HCT116 (cell line): ENCODE results near the gene DGKZ. TPM values are rescaled to one million over a fixed set of nuclear protein-coding genes. Genes with fewer than 3 reads are reported as not detected.

Source experiments
- ATAC-seq: fragments of 200-7000 bp; cut with Tn5 transposase; 2 replicates; pipeline ENCODE4 v1.9.1; 2020; ENCODE audit warnings: mild to moderate bottlenecking, moderate library complexity
- BruUV-seq: library from RNA; stranded (reverse); fragments of 400-500 nt; replicated peaks from 2 replicates; lab custom pipeline; 2021; lab: Mats Ljungman, UMichigan
- CTCF ChIA-PET: fragments of 300-600 bp; sonication (Branson Sonifier 250); formaldehyde crosslinking; loops from one replicate; lab custom pipeline; 2021; ENCODE audit warnings: antibody characterized with exemption; lab: Charles Lee
- POLR2A ChIA-PET: fragments of 300-600, 350-600 bp; sonication (Branson Sonifier 250); formaldehyde crosslinking; loops from one replicate; lab custom pipeline; 2021; ENCODE audit warnings: antibody characterized with exemption; lab: Charles Lee
- RAD21 ChIA-PET, 2 experiments: fragments of 300-600 bp; sonication (Branson Sonifier 250); formaldehyde crosslinking; loops; one replicate each; lab custom pipeline; 2023; ENCODE audit warnings: low total read pairs in 2 of 2; ENCODE audit not compliant: uncharacterized antibody in 2 of 2, unreplicated experiment in 2 of 2, low non-redundant PET in 1 of 2; lab: Charles Lee
- DNase-seq: peaks from one replicate; pipeline ENCODE4 v3.0.0-alpha.2; 2010; ENCODE audit warnings: low read depth, low spot score
- H2AFZ ChIP-seq: fragments of 200-600 bp; shearing (Covaris generic), sonication (generic); 2 replicates; pipeline ENCODE4 v1.6.1; 2017; ENCODE audit warnings: low read depth, mixed run types, mixed read lengths, antibody characterized with exemption, low read length; ENCODE audit not compliant: poor library complexity, severe bottlenecking
- H3K27ac ChIP-seq: 2 replicates; pipeline ENCODE4 v1.5.1; 2012; ENCODE audit warnings: low read depth, low read length
- H3K27me3 ChIP-seq: fragments of 200-600 bp; sonication (generic); 2 replicates; pipeline ENCODE4 v1.6.1; 2016; ENCODE audit warnings: mixed run types, low read length, mixed read lengths; ENCODE audit not compliant: insufficient read depth
- H3K36me3 ChIP-seq, 2 experiments: fragments of 200-500 bp in 1 of 2; fragments of 200-600 bp in 1 of 2; sonication (Bioruptor generic) in 1 of 2; sonication (generic) in 1 of 2; 2 replicates each; pipeline versions ENCODE4 v1.5.1 to v1.6.1; 2014 to 2016; ENCODE audit warnings: low read length in 2 of 2, inconsistent platforms in 1 of 2, mixed read lengths in 1 of 2, mixed run types in 1 of 2; ENCODE audit not compliant: insufficient read depth in 2 of 2, control insufficient read depth in 1 of 2
- H3K4me1 ChIP-seq, 2 experiments: fragments of 200-600 bp in 1 of 2; sonication (generic) in 1 of 2; 2 replicates each; pipeline versions ENCODE4 v1.5.1 to v1.6.1; 2012 to 2017; ENCODE audit warnings: low read length in 2 of 2, inconsistent platforms in 1 of 2, mild to moderate bottlenecking in 1 of 2, mixed read lengths in 1 of 2, mixed run types in 1 of 2, moderate library complexity in 1 of 2; ENCODE audit not compliant: insufficient read depth in 2 of 2, control insufficient read depth in 1 of 2
- H3K4me2 ChIP-seq: fragments of 200-600 bp; sonication (generic); 2 replicates; pipeline ENCODE4 v1.6.1; 2017; ENCODE audit warnings: mixed run types, low read length, mixed read lengths
- H3K4me3 ChIP-seq, 2 experiments: fragments of 200-600 bp in 1 of 2; sonication (generic) in 1 of 2; replicated peaks in 1 of 2; 2 replicates each; pipeline ENCODE4 v1.5.1; 2011 to 2016; ENCODE audit warnings: low read length in 2 of 2, control low read depth in 1 of 2, low read depth in 1 of 2, mild to moderate bottlenecking in 1 of 2, mixed read lengths in 1 of 2, mixed run types in 1 of 2
- H3K79me2 ChIP-seq: fragments of 200-600 bp; sonication (generic); 2 replicates; pipeline ENCODE4 v1.6.1; 2017; ENCODE audit warnings: mild to moderate bottlenecking, mixed run types, low read length, moderate library complexity, mixed read lengths; ENCODE audit not compliant: insufficient read depth
- H3K9ac ChIP-seq: fragments of 200-600 bp; sonication (generic); 2 replicates; pipeline ENCODE4 v1.6.1; 2016; ENCODE audit warnings: low read length, mixed read lengths
- H3K9me2 ChIP-seq: fragments of 200-600 bp; sonication (generic), shearing (Covaris generic); 2 replicates; pipeline ENCODE4 v1.6.1; 2017; ENCODE audit warnings: mixed run types, mild to moderate bottlenecking, moderate library complexity; ENCODE audit not compliant: insufficient read depth
- H3K9me3 ChIP-seq, 2 experiments: fragments of 200-500 bp in 1 of 2; fragments of 200-600 bp in 1 of 2; sonication (Bioruptor generic) in 1 of 2; sonication (generic) in 1 of 2; 2 replicates each; pipeline ENCODE4 v1.6.1; 2014 to 2017; ENCODE audit warnings: low read length in 2 of 2, mixed read lengths in 2 of 2, inconsistent platforms in 1 of 2, low read depth in 1 of 2, mild to moderate bottlenecking in 1 of 2, mixed run types in 1 of 2, moderate library complexity in 1 of 2; ENCODE audit not compliant: control insufficient read depth in 1 of 2, insufficient read depth in 1 of 2
- H4K20me1 ChIP-seq: fragments of 200-600 bp; sonication (generic), shearing (Covaris generic); 2 replicates; pipeline ENCODE4 v1.6.1; 2017; ENCODE audit warnings: mixed run types, mild to moderate bottlenecking, moderate library complexity; ENCODE audit not compliant: insufficient read depth
- CBX3 ChIP-seq: IDR thresholded peaks from 2 replicates; pipeline ENCODE4 v1.6.1; 2012; ENCODE audit warnings: low read depth
- CEBPB ChIP-seq: IDR thresholded peaks from 2 replicates; pipeline ENCODE4 v1.6.1; 2012; ENCODE audit warnings: low read depth
- EGR1 ChIP-seq: IDR thresholded peaks from 2 replicates; pipeline ENCODE4 v1.6.1; 2012; ENCODE audit warnings: low read depth
- FOSL1 ChIP-seq: IDR thresholded peaks from 2 replicates; pipeline ENCODE4 v1.6.1; 2012; ENCODE audit warnings: low read depth
- JUND ChIP-seq: IDR thresholded peaks from 2 replicates; pipeline ENCODE4 v1.6.1; 2012
- POLR2A ChIP-seq: IDR thresholded peaks from 2 replicates; pipeline ENCODE4 v1.7.0; 2011; ENCODE audit warnings: borderline replicate concordance; ENCODE audit not compliant: insufficient read depth, insufficient read length; ENCODE audit errors: extremely low read depth
- POLR2AphosphoS5 ChIP-seq: IDR thresholded peaks from 2 replicates; pipeline ENCODE4 v1.6.1; 2011; ENCODE audit warnings: mild to moderate bottlenecking, low read depth, low read length, moderate library complexity
- SIN3A ChIP-seq: IDR thresholded peaks from 2 replicates; pipeline ENCODE4 v1.6.1; 2012; ENCODE audit warnings: low read depth
- SP1 ChIP-seq: IDR thresholded peaks from 2 replicates; pipeline ENCODE4 v1.6.1; 2012; ENCODE audit warnings: low read depth
- SRF ChIP-seq: IDR thresholded peaks from 2 replicates; pipeline ENCODE4 v1.6.1; 2012; ENCODE audit warnings: low read depth
- TCF7L2 ChIP-seq: IDR thresholded peaks from 2 replicates; pipeline ENCODE4 v1.7.0; 2011; ENCODE audit warnings: borderline replicate concordance, inconsistent platforms; ENCODE audit not compliant: insufficient read depth, insufficient read length; ENCODE audit errors: extremely low read depth
- YY1 ChIP-seq: IDR thresholded peaks from 2 replicates; pipeline ENCODE4 v1.6.1; 2011; ENCODE audit warnings: low read length, low read depth, moderate library complexity, mild to moderate bottlenecking; ENCODE audit not compliant: insufficient replicate concordance; ENCODE audit errors: extremely low read depth
- intact Hi-C: fragments of 100-400 bp; cut with micrococcal nuclease; formaldehyde crosslinking; loops from 2 replicates; pipeline ENCODE4 v1.10.0; 2022
- total RNA-seq: library from RNA; stranded (reverse); gene quantifications from one replicate; pipeline ENCODE4 v1.2.1, GENCODE V29; 2021; ENCODE audit not compliant: unreplicated experiment
- TF ChIP-seq, protein P1 (sequence below): IDR thresholded peaks from 2 replicates; pipeline ENCODE4 v1.6.1; 2012
- TF ChIP-seq, protein P2 (sequence below), 3 experiments: fragments of 200-600 bp in 1 of 3; sonication (generic) in 1 of 3; IDR thresholded peaks in 2 of 3; conservative IDR thresholded peaks in 1 of 3; 2 replicates each; pipeline ENCODE4 v1.5.1; 2012 to 2017; ENCODE audit warnings: low read depth in 2 of 3, low read length in 2 of 3, antibody characterized with exemption in 1 of 3, borderline replicate concordance in 1 of 3, control low read depth in 1 of 3, mild to moderate bottlenecking in 1 of 3, mixed read lengths in 1 of 3, mixed run types in 1 of 3, moderate library complexity in 1 of 3; ENCODE audit not compliant: insufficient read depth in 1 of 3

Gene DGKZ
- total RNA-seq, 1 experiment from 2014 or later = 70.2 TPM

DNA sequence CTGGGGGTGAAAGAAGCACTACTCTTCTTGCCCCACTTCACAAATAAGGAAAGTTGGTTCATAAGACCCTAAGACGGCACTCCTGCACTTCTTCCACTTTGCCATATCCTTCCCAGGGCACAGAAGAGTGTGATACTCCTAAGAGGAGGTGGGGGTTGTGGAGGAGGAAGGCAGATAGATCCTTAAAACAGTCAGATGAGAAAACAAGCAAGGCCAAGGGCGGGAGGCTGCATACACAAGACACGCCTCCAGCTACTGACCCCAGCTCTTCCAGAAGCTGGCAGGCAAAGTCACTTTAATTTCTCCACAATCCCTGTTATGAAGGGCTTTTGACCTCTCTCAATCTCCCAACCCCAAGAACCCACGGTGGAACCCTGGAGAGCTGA is 46.0 kb downstream of the DGKZ start:
- Histone ChIP-seq H2AFZ (no peak overlapping the region), H3K9me3 (no peaks in the 10 kb centered on the region), H3K79me2 (no peaks in the 10 kb centered on the region), H3K27me3 (no peaks in the 10 kb centered on the region), H3K4me1 (peaks cover 3 to 37% of the 10 kb centered on the region in 2 experiments; a peak in 3 of 4 replicates), H3K36me3 (0 out of 4 replicates have a peak, but pooled peaks cover 0 to 5% of the 10 kb centered on the region in 2 experiments), H4K20me1 (no peaks in the 10 kb centered on the region), H3K9me2 (no peaks in the 10 kb centered on the region), H3K4me3 (no peak overlapping the region), H3K27ac (no peak overlapping the region), H3K4me2 (no peak overlapping the region), H3K9ac (no peak overlapping the region)
- ChIA-PET POLR2A (interaction anchor here (0.6 kb wide), 1 partner anchor 125 kb away, joined by 3 read pairs; no protein-coding TSS in a partner anchor), RAD21 (no interaction called here), CTCF (interaction anchor here (1.2 to 1.6 kb wide), 3 partner anchors 17 to 760 kb away, joined by 4 read pairs; no protein-coding TSS in a partner anchor)
- TF ChIP-seq SRF = no peak
- TF ChIP-seq, protein P1, sequence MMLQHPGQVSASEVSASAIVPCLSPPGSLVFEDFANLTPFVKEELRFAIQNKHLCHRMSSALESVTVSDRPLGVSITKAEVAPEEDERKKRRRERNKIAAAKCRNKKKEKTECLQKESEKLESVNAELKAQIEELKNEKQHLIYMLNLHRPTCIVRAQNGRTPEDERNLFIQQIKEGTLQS = no peak
- TF ChIP-seq JUND = no peak
- TF ChIP-seq CBX3 = no peak
- TF ChIP-seq POLR2AphosphoS5 = no peak
- TF ChIP-seq YY1 = no peak
- no peak for TF ChIP-seq SIN3A
- TF ChIP-seq POLR2A = no peak
- no TSS peak for BruUV-seq
- intact Hi-C loops = no loop called here
- no peak for ATAC-seq
- DNase-seq = no peak

DNA sequence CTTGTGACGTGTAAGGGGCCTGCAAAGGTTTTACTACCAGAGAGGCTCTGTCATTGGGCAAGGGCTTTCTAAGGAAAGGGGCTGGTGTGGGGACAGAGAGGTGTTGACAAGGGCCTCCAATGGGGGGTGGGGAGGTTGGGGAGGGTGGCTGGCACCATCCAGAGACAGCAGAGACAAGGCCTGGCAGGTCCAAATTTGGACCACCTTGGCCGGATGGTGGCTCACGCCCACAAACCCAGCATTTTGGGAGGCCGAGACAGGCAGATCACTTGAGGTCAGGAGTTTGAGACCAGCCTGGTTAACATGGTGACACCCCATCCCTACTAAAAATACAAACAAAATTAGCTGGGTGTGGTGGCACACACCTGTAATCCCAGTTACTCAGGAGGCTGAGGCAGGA is 46.5 kb downstream of the DGKZ start:
- no peaks in the 10 kb centered on the region for H3K79me2 ChIP-seq
- CTCF ChIA-PET = no interaction called here
- no peak overlapping the region for H3K9ac ChIP-seq
- H3K36me3 ChIP-seq = 0 out of 4 replicates have a peak, but pooled peaks cover 0 to 5% of the 10 kb centered on the region in 2 experiments
- no peaks in the 10 kb centered on the region for H3K9me2 ChIP-seq
- H4K20me1 ChIP-seq = no peaks in the 10 kb centered on the region
- DNase-seq (no peak), ATAC-seq (no peak)
- no peak overlapping the region for H3K27ac ChIP-seq
- peaks cover 3 to 34% of the 10 kb centered on the region in 2 experiments; a peak in 3 of 4 replicates for H3K4me1 ChIP-seq
- no peak overlapping the region for H2AFZ ChIP-seq
- no TSS peak for BruUV-seq
- H3K9me3 ChIP-seq = no peaks in the 10 kb centered on the region
- no peaks in the 10 kb centered on the region for H3K27me3 ChIP-seq
- H3K4me2 ChIP-seq = no peak overlapping the region
- no peak overlapping the region for H3K4me3 ChIP-seq
- TF ChIP-seq, protein P1 = no peak
- TF ChIP-seq POLR2AphosphoS5 = no peak
- no peak for TF ChIP-seq FOSL1
- TF ChIP-seq YY1 = no peak
- no peak for TF ChIP-seq EGR1
- no peak for TF ChIP-seq CBX3
- no peak for TF ChIP-seq TCF7L2
- TF ChIP-seq CEBPB = no peak
- no peak for TF ChIP-seq SP1
- TF ChIP-seq POLR2A = no peak
- TF ChIP-seq, protein P2, sequence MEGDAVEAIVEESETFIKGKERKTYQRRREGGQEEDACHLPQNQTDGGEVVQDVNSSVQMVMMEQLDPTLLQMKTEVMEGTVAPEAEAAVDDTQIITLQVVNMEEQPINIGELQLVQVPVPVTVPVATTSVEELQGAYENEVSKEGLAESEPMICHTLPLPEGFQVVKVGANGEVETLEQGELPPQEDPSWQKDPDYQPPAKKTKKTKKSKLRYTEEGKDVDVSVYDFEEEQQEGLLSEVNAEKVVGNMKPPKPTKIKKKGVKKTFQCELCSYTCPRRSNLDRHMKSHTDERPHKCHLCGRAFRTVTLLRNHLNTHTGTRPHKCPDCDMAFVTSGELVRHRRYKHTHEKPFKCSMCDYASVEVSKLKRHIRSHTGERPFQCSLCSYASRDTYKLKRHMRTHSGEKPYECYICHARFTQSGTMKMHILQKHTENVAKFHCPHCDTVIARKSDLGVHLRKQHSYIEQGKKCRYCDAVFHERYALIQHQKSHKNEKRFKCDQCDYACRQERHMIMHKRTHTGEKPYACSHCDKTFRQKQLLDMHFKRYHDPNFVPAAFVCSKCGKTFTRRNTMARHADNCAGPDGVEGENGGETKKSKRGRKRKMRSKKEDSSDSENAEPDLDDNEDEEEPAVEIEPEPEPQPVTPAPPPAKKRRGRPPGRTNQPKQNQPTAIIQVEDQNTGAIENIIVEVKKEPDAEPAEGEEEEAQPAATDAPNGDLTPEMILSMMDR (IDR thresholded peaks at IDR 0.05 in 2 of 3, conservative IDR thresholded peaks at IDR 0.05 in 1 of 3; ENCODE audit: borderline replicate concordance in 1 of 3, insufficient read depth in 1 of 3, low read depth in 2 of 3, low read length in 2 of 3) = no peak
- TF ChIP-seq, all 23 proteins: peak for 0
- ChIA-PET POLR2A (no interaction called here), RAD21 (no interaction called here)
- intact Hi-C loops = no loop called here
